Neutrophil (primary cell): ENCODE measurements around the gene HOXB4.

Experiments used
- H3K27ac ChIP-seq: fragments of 200-600 bp; sonication (generic); 2 replicates; pipeline ENCODE4 v1.5.1; 2016; ENCODE audit warnings: mild to moderate bottlenecking, moderate library complexity
- H3K27me3 ChIP-seq: fragments of 200-600 bp; sonication (generic); 2 replicates; pipeline ENCODE4 v1.6.0; 2016; ENCODE audit warnings: mild to moderate bottlenecking
- H3K36me3 ChIP-seq: fragments of 200-600 bp; sonication (generic); 2 replicates; pipeline ENCODE4 v1.5.1; 2017
- H3K4me1 ChIP-seq, 2 experiments: fragments of 200-600 bp in 1 of 2; sonication (generic) in 1 of 2; 1 replicate in 1 of 2; 2 replicates in 1 of 2; pipeline versions ENCODE4 v1.5.1 to v1.6.1; 2013 to 2016; ENCODE audit warnings: low read depth in 1 of 2, low read length in 1 of 2, mild to moderate bottlenecking in 1 of 2, moderate library complexity in 1 of 2; ENCODE audit not compliant: control insufficient read depth in 1 of 2, insufficient read depth in 1 of 2
- H3K4me3 ChIP-seq, 2 experiments: fragments of 200-600 bp in 1 of 2; sonication (generic) in 1 of 2; 1 replicate in 1 of 2; 2 replicates in 1 of 2; pipeline ENCODE4 v1.5.1; 2013 to 2016; ENCODE audit warnings: low read depth in 1 of 2, low read length in 1 of 2, mild to moderate bottlenecking in 1 of 2, moderate library complexity in 1 of 2
- H3K9me3 ChIP-seq: fragments of 200-600 bp; sonication (generic); 2 replicates; pipeline ENCODE4 v1.5.1; 2016
- CTCF ChIP-seq: fragments of 200-600 bp; sonication (generic); IDR thresholded peaks from 2 replicates; pipeline ENCODE4 v1.5.1; 2016; ENCODE audit warnings: antibody characterized with exemption

Gene HOXB4

GRCh38 chr17:48604770-48605329 is 26.7 kb upstream of the HOXB4 start, which contains the start of gene HOXB6:
Gene HOXB6, minus strand, starts transcription at chr17:48604986. Its CDS starts 6,836 bp downstream, at chr17:48598150.
- Histone ChIP-seq H3K27ac (no peak within 1 kb of the TSS), H3K36me3 (no peaks in the 10 kb centered on the region), H3K27me3 (peaks cover 100% of the 10 kb centered on the region), H3K4me1 (peaks cover 0 to 1% of the 10 kb centered on the region in 2 experiments), H3K9me3 (no peaks in the 10 kb centered on the region), H3K4me3 (no peak within 1 kb of the TSS)
- no peak for TF ChIP-seq CTCF

GRCh38 chr17:48603959-48604769 is 26.0 kb upstream of the HOXB4 start:
- Histone ChIP-seq H3K27me3 (peaks cover 100% of the 10 kb centered on the region), H3K9me3 (no peaks in the 10 kb centered on the region), H3K4me1 (no peaks in the 10 kb centered on the region), H3K27ac (no peak overlapping the region), H3K36me3 (no peaks in the 10 kb centered on the region), H3K4me3 (no peak overlapping the region)
- TF ChIP-seq CTCF: no peak

DNA sequence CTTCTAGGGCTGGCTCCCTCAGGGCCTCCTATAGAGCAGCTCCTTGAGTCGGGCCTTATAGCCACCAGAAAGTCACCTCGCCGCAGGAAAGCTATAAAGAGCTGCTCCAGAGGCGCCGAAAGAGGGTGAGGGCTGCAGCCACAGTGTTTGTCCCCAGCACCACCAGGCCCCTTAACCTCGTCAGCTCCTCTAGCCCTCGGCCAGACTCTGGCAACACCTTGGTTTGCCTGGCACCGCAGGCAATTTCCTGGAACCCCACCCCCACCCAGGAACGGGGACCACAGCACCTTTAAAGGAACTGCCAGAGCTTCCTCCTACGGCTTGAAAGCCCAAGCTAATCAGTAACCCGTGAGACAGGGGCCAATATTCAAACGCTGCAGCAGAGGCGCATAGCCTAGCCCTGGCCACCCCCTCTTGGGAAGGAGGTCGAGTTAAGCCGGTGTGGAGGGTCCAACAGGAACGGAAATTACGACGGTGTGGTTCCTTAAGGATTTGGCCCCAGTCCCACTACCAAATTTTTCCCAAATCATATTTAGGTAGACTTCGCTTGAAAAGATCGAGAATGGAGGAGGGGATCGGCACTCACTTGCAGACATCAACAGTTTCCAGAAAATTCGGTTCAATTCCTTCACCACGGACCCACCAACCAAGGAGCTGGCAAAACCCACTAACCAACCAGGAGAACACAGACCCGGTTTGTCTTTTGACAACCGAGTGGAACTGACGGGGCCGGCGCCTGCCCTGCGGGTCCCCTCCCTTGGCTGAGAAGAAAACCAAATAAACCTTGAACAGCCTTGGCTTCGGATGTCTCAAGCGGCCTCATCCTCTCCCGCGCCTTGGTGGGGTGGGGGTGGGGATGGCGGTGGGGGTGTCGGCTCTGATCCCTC is 23.6 kb upstream of the HOXB4 start:
- TF ChIP-seq CTCF: no peak
- Histone ChIP-seq H3K4me1 (peaks cover 3 to 8% of the 10 kb centered on the region in 2 experiments), H3K27ac (no peak overlapping the region), H3K36me3 (no peaks in the 10 kb centered on the region), H3K4me3 (no peak overlapping the region), H3K9me3 (no peaks in the 10 kb centered on the region), H3K27me3 (peaks cover 100% of the 10 kb centered on the region)

DNA sequence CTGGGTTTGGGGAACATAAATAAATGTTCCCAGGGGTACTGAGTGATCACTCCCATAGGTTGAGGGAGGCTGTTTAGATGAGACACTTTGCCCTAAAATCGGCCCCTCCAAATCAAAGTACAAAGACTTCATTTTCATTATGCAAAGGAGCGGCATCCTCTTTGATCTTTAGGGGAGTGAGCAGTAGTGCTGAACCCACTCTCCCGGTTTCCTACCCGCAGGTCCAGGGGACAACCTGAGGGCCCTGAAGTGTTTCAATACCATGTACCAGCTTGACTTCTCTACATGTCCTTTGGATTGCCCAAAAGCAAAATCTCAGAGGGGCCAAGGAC is 23.0 kb upstream of the HOXB4 start:
- Histone ChIP-seq H3K9me3 (no peaks in the 10 kb centered on the region), H3K4me3 (no peak overlapping the region), H3K27ac (no peak overlapping the region), H3K36me3 (no peaks in the 10 kb centered on the region), H3K27me3 (peaks cover 100% of the 10 kb centered on the region), H3K4me1 (peaks cover 3 to 8% of the 10 kb centered on the region in 2 experiments)
- TF ChIP-seq CTCF: no peak

GRCh38 chr17:48600244-48601098 is 22.3 kb upstream of the HOXB4 start:
- no peaks in the 10 kb centered on the region for H3K9me3 ChIP-seq
- H3K4me1 ChIP-seq: peaks cover 3 to 8% of the 10 kb centered on the region in 2 experiments
- no peak for TF ChIP-seq CTCF

More at GRCh38 chr17:48600244-48601098, 22.3 kb upstream of the HOXB4 start:
- no peak overlapping the region for H3K4me3 ChIP-seq
- H3K36me3 ChIP-seq: no peaks in the 10 kb centered on the region
- H3K27me3 ChIP-seq: peaks cover 100% of the 10 kb centered on the region
- H3K27ac ChIP-seq: no peak overlapping the region
